ENCODE measurements around the gene CNNM1. TPM values are rescaled to one million over a fixed set of nuclear protein-coding genes. Genes with fewer than 3 reads are reported as not detected.

CNNM1 gene
- total RNA-seq, 2 donors from 2014 or later = 1.3 to 1.6 TPM

DNA sequence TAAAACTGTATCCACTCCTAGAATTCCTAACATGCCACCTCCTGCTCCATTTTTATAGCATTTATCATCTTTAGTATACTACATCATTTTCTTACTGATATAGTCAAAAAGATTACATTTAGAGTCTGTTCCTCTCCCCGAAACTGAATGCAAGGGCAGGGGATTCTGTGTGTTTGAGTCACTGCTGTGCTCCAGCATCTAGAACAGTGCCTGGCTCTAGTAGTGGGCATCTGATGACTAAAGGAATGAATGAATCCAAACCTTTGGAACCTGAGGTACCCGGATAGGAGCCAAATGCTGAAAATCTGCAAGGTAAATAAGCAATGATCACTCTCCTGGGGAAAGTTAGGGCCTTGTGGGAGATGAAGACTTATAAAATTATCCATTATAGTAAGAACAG, 82.4 kb downstream of the CNNM1 start:
- no peak for DNase-seq
- intact Hi-C loops (cut with DNase I) = no loop called here
- 79 to 83% methylated on average over 2 of the region's 2 CpGs for WGBS, 2 donors
- Histone ChIP-seq H3K9me3 (no peaks in the 10 kb centered on the region), H3K4me1 (no peaks in the 10 kb centered on the region), H3K4me3 (no peak overlapping the region), H3K36me3 (replicated peaks in 1 of 2; ENCODE audit: insufficient read depth in 1 of 2, low read depth in 2 of 2) (peaks cover 0 to 3% of the 10 kb centered on the region in 2 donors), H3K27me3 (no peaks in the 10 kb centered on the region), H3K27ac (no peak overlapping the region)
- TF ChIP-seq, protein P1, sequence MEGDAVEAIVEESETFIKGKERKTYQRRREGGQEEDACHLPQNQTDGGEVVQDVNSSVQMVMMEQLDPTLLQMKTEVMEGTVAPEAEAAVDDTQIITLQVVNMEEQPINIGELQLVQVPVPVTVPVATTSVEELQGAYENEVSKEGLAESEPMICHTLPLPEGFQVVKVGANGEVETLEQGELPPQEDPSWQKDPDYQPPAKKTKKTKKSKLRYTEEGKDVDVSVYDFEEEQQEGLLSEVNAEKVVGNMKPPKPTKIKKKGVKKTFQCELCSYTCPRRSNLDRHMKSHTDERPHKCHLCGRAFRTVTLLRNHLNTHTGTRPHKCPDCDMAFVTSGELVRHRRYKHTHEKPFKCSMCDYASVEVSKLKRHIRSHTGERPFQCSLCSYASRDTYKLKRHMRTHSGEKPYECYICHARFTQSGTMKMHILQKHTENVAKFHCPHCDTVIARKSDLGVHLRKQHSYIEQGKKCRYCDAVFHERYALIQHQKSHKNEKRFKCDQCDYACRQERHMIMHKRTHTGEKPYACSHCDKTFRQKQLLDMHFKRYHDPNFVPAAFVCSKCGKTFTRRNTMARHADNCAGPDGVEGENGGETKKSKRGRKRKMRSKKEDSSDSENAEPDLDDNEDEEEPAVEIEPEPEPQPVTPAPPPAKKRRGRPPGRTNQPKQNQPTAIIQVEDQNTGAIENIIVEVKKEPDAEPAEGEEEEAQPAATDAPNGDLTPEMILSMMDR (IDR thresholded peaks at IDR 0.05) = no peak
- TF ChIP-seq POLR2A (IDR thresholded peaks at IDR 0.05) = no peak
- no peak for ATAC-seq

DNA sequence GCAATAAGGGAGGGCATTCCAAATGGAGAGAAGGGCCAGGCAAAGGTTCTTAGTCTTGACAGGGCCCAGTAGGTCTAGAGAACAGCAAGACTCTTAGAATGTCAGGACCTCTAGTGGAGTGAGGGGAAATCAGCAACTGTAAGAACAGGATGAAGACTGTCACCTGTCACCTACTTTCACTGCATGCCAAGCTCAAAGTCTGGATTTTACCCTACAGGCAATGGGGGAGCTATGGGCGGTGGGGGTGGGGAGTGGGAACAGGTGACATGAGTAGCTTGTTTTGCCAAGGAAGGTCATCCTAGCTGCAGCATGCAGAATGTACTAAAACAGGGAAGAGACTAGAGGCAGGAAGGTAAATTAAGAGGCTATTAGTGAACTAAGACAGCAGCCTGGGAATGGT, 82.9 kb downstream of the CNNM1 start:
- Histone ChIP-seq H3K4me3 (no peak overlapping the region), H3K9me3 (no peaks in the 10 kb centered on the region), H3K27ac (no peak overlapping the region), H3K27me3 (no peaks in the 10 kb centered on the region), H3K4me1 (no peaks in the 10 kb centered on the region), H3K36me3 (replicated peaks in 1 of 2; ENCODE audit: insufficient read depth in 1 of 2, low read depth in 2 of 2) (no peaks in the 10 kb centered on the region)
- DNase-seq = no peak
- ATAC-seq = no peak
- intact Hi-C loops (cut with DNase I) = no loop called here
- TF ChIP-seq, protein P1 (IDR thresholded peaks at IDR 0.05) = no peak
- no peak for TF ChIP-seq POLR2A (IDR thresholded peaks at IDR 0.05)
- WGBS, 2 donors = 90 to 92% methylated on average over 1 of the region's 1 CpG

DNA sequence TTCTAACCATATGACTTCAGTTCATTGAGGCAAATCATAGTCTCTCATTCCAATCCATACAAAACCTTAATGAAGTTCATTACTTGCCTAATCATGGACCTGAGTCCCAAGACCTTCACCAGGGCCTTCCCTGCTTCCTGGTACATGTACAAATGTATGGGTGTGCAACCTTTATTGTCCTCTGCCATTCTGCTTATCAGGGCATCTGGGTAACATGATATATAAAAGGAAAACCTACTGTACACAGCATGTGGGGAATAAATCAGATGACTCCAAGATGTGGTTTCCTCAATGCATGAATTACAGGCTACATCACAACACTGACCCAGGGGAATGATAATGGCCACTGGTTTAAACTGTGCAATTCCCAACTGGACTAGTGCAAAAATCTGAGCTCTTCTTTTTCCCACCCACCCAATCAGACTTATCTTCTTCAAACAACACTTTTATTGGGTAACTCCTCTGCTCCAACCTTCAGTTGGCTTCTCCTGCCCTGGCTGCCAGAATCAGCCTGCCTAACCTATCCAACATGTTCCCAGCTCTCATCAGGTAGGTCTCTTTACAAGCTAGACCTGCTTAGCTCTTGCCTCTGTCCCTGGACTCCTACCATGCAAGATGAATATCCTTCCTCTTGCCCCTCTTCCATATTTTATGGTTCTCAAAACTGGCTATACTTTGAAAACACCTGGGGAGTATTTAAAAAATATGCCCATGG, 89.9 kb downstream of the CNNM1 start:
- no peaks in the 10 kb centered on the region for H3K4me1 ChIP-seq
- ATAC-seq (no peak), DNase-seq (no peak)
- H3K27me3 ChIP-seq = no peaks in the 10 kb centered on the region
- H3K4me3 ChIP-seq = no peak overlapping the region
- no peaks in the 10 kb centered on the region for H3K36me3 ChIP-seq (replicated peaks in 1 of 2; ENCODE audit: insufficient read depth in 1 of 2, low read depth in 2 of 2)
- no peaks in the 10 kb centered on the region for H3K9me3 ChIP-seq
- TF ChIP-seq POLR2A (IDR thresholded peaks at IDR 0.05) = no peak
- TF ChIP-seq, protein P1 (IDR thresholded peaks at IDR 0.05) = no peak
- no peak overlapping the region for H3K27ac ChIP-seq
- intact Hi-C loops (cut with DNase I) = no loop called here

DNA sequence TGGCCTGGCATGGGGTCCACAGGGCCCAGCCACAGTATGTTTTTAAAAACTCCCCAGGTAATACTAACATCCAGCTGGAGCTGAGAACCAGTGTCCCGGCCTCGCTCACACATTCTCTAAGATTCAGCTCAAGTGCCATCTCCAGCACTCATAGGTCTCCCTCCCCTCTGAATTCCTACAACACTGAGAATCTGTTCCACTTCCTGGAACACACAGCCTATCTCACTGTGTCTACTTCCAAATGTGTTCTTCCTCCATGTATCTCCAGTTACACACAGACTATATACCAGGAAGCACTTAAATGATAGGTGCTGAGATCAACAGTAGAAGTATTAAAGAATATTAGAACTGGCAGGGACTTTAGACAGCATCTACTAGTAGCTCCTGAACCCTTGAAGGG, 90.5 kb downstream of the CNNM1 start:
- H3K4me1 ChIP-seq = no peaks in the 10 kb centered on the region
- no peaks in the 10 kb centered on the region for H3K36me3 ChIP-seq (replicated peaks in 1 of 2; ENCODE audit: insufficient read depth in 1 of 2, low read depth in 2 of 2)
- H3K9me3 ChIP-seq = no peaks in the 10 kb centered on the region
- TF ChIP-seq, protein P1 (IDR thresholded peaks at IDR 0.05) = no peak
- TF ChIP-seq POLR2A (IDR thresholded peaks at IDR 0.05) = no peak
- H3K4me3 ChIP-seq = no peak overlapping the region
- intact Hi-C loops (cut with DNase I) = no loop called here
- no peak for DNase-seq
- no peaks in the 10 kb centered on the region for H3K27me3 ChIP-seq
- 98 to 100% methylated on average over 2 of the region's 2 CpGs for WGBS, 2 donors
- ATAC-seq = no peak
- H3K27ac ChIP-seq = no peak overlapping the region

DNA sequence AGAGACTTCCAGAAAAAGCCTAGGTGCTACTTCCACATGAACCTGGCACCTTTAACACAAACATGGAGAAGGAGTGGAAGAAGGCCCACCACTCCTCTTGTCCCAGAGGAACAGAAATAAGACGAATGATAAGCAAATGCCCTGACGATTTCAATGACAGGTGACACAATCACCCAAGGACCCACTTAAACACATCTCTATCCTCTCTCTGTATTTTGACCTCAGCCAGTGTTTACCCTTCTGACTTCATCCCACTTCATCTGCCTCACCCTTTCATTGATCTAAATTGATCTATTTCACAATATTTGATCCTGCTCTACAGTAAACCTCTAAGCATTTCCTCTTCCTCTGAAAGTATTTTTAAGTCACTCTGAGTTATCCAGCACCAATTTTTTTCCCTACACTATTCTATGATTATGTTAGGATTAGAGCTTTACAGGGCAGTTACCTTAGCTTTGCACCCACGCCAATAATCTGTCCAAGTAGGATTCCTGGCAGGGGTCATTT, 92.1 kb downstream of the CNNM1 start:
- H3K27ac ChIP-seq = no peak overlapping the region
- peaks cover 11% of the 10 kb centered on the region for H3K4me1 ChIP-seq
- TF ChIP-seq, protein P1 (IDR thresholded peaks at IDR 0.05) = no peak
- TF ChIP-seq POLR2A (IDR thresholded peaks at IDR 0.05) = no peak
- 68 to 74% methylated on average over 3 of the region's 3 CpGs for WGBS, 2 donors
- no peaks in the 10 kb centered on the region for H3K9me3 ChIP-seq
- DNase-seq (no peak), ATAC-seq (no peak)
- intact Hi-C loops (cut with DNase I) = no loop called here
- no peaks in the 10 kb centered on the region for H3K27me3 ChIP-seq
- H3K36me3 ChIP-seq (replicated peaks in 1 of 2; ENCODE audit: insufficient read depth in 1 of 2, low read depth in 2 of 2) = no peaks in the 10 kb centered on the region
- H3K4me3 ChIP-seq = no peak overlapping the region
